GM21447 (cell line): ENCODE results near the gene QRSL1.
A peak's percentile ranks its signal among the peaks of the same experiment; 100 is the strongest.
"Not testable (repeated sequence)": the region's sequence is repeated elsewhere in the genome, so short reads cannot be mapped to it uniquely, and the experiment has no call there.

Experiments
- ATAC-seq: cut with Tn5 transposase; IDR thresholded peaks from one replicate; pipeline ENCODE4 v1.9.1; 2021; ENCODE audit not compliant: unreplicated experiment

Gene QRSL1

GRCh38 chr6:106674541-106675229 is 45.3 kb downstream of the QRSL1 start:
- ATAC-seq: no peak

GRCh38 chr6:106677282-106677681 is 47.9 kb downstream of the QRSL1 start:
- no peak for ATAC-seq

- no peak for ATAC-seq
Measured at GRCh38 chr6:106684011-106684410, 54.6 kb downstream of the QRSL1 start.

GRCh38 chr6:106685833-106686232 is 56.5 kb downstream of the QRSL1 start:
- ATAC-seq: no peak

- peak; percentile 77 for ATAC-seq
Measured at GRCh38 chr6:106688177-106688951, 59.0 kb downstream of the QRSL1 start.

- ATAC-seq: no peak
Measured at GRCh38 chr6:106692112-106692818, 62.9 kb downstream of the QRSL1 start.

- no peak for ATAC-seq
Measured at GRCh38 chr6:106692819-106693208, 63.4 kb downstream of the QRSL1 start.

GRCh38 chr6:106693418-106693817 is 64.0 kb downstream of the QRSL1 start:
- no peak for ATAC-seq

- ATAC-seq: no peak
Measured at GRCh38 chr6:106694343-106694742, 65.0 kb downstream of the QRSL1 start.

- no peak for ATAC-seq
Measured at GRCh38 chr6:106700581-106700980, 71.2 kb downstream of the QRSL1 start.

GRCh38 chr6:106701201-106701600 is 71.8 kb downstream of the QRSL1 start:
- ATAC-seq: not testable (repeated sequence)

GRCh38 chr6:106702046-106702445 is 72.7 kb downstream of the QRSL1 start:
- ATAC-seq: peak; percentile 32

- peak; percentile 96 for ATAC-seq
Measured at GRCh38 chr6:106702451-106703110, 73.2 kb downstream of the QRSL1 start.

GRCh38 chr6:106704327-106704726 is 74.9 kb downstream of the QRSL1 start:
- no peak for ATAC-seq

GRCh38 chr6:106705156-106705555 is 75.8 kb downstream of the QRSL1 start:
- ATAC-seq: no peak

- no peak for ATAC-seq
Measured at GRCh38 chr6:106710580-106710979, 81.2 kb downstream of the QRSL1 start.

GRCh38 chr6:106714281-106714680 is 84.9 kb downstream of the QRSL1 start:
- ATAC-seq: no peak

GRCh38 chr6:106715922-106716321 is 86.5 kb downstream of the QRSL1 start:
- no peak for ATAC-seq

- ATAC-seq: no peak
Measured at GRCh38 chr6:106716966-106717365, 87.6 kb downstream of the QRSL1 start.
